HepG2 (cell line): ENCODE results near the gene STK11. TPM values are rescaled to one million over a fixed set of nuclear protein-coding genes. Genes with fewer than 3 reads are reported as not detected.

Source experiments
- CHCHD3 ChIP-seq: sonication (generic); formaldehyde crosslinking; IDR thresholded peaks from 2 replicates; pipeline ENCODE4 v1.8.0; 2022; ENCODE audit warnings: mild to moderate bottlenecking, missing genetic modification reagents, moderate library complexity
- DNMT3B ChIP-seq: conservative IDR thresholded peaks from 2 replicates; pipeline ENCODE4 v1.6.1; 2016; ENCODE audit warnings: missing biosample characterization, control low read depth
- HMG20B ChIP-seq: conservative IDR thresholded peaks from 2 replicates; pipeline ENCODE4 v1.6.1; 2016; ENCODE audit warnings: missing genetic modification reagents, missing compliant biosample characterization
- HOXA9 ChIP-seq: sonication (generic); formaldehyde crosslinking; IDR thresholded peaks from 2 replicates; pipeline ENCODE4 v1.8.1; 2022; ENCODE audit warnings: missing genetic modification reagents, mild to moderate bottlenecking, moderate library complexity, borderline replicate concordance
- NFKBIZ ChIP-seq: IDR thresholded peaks from 2 replicates; pipeline ENCODE4 v1.6.1; 2018; ENCODE audit warnings: missing genetic modification reagents, missing compliant biosample characterization
- SKI ChIP-seq: fragments of 450-650 bp; IDR thresholded peaks from one replicate; pipeline ENCODE4 v1.6.1; 2018; ENCODE audit warnings: mild to moderate bottlenecking; ENCODE audit not compliant: partially characterized antibody
- YEATS2 ChIP-seq: sonication (generic); formaldehyde crosslinking; IDR thresholded peaks from 2 replicates; pipeline ENCODE4 v1.4.0; 2020; ENCODE audit warnings: missing genetic modification reagents, borderline replicate concordance
- ZMYM2 ChIP-seq: sonication (generic); formaldehyde crosslinking; IDR thresholded peaks from 2 replicates; pipeline ENCODE4 v1.8.0; 2022; ENCODE audit warnings: mild to moderate bottlenecking, missing genetic modification reagents
- ZNF484 ChIP-seq: sonication (generic); formaldehyde crosslinking; IDR thresholded peaks from 2 replicates; pipeline ENCODE4 v1.5.1; 2020; ENCODE audit warnings: mild to moderate bottlenecking, low read depth, missing genetic modification reagents, borderline replicate concordance
- ZNF605 ChIP-seq: sonication (generic); formaldehyde crosslinking; IDR thresholded peaks from 2 replicates; pipeline ENCODE4 v1.8.0; 2022; ENCODE audit warnings: mild to moderate bottlenecking, missing genetic modification reagents
- ZNF607 ChIP-seq: sonication (generic); formaldehyde crosslinking; IDR thresholded peaks from 2 replicates; pipeline ENCODE4 v1.5.1; 2020; ENCODE audit warnings: missing genetic modification reagents, mild to moderate bottlenecking, borderline replicate concordance
- ZNF619 ChIP-seq: sonication (generic); formaldehyde crosslinking; IDR thresholded peaks from 2 replicates; pipeline ENCODE4 v1.4.0; 2020; ENCODE audit warnings: mild to moderate bottlenecking, missing genetic modification reagents
- ZNF777 ChIP-seq: sonication (generic); formaldehyde crosslinking; IDR thresholded peaks from 2 replicates; pipeline ENCODE4 v1.4.0; 2020; ENCODE audit warnings: missing genetic modification reagents
- polyA plus RNA-seq, 8 experiments: library from polyadenylated mRNA; depleted of rRNA in 3 of 8; stranded (reverse) in 7 of 8; unstranded in 1 of 8; fragments of >200 nt; fragmentation: Illumina TruSeq in 4 of 8; extraction: Trizol in 4 of 8; gene quantifications; 2 replicates each; pipeline versions ENCODE4 v1.2.1 to v1.2.3, GENCODE V29; 2011 to 2016; ENCODE audit warnings: low read depth in 4 of 8, missing spikeins in 1 of 8, mixed read lengths in 1 of 8; ENCODE audit not compliant: insufficient read depth in 1 of 8
- total RNA-seq, 5 experiments: library from RNA; depleted of rRNA; stranded (reverse); fragments of >200 nt; fragmentation: Illumina TruSeq; extraction: Trizol; gene quantifications; 2 replicates each; pipeline ENCODE4 v1.2.3, GENCODE V29; 2016; ENCODE audit warnings: low read depth in 1 of 5
- TF ChIP-seq, protein P1 (sequence below): sonication (generic); formaldehyde crosslinking; IDR thresholded peaks from one replicate; pipeline ENCODE4 v1.5.1; 2020; ENCODE audit warnings: mild to moderate bottlenecking, missing genetic modification reagents; ENCODE audit errors: not compliant biosample characterization
- TF ChIP-seq, protein P2 (sequence below): sonication (generic); formaldehyde crosslinking; IDR thresholded peaks from 2 replicates; pipeline ENCODE4 v1.8.0; 2022; ENCODE audit warnings: missing genetic modification reagents, mild to moderate bottlenecking, inconsistent platforms, borderline replicate concordance
- TF ChIP-seq, protein P3 (sequence below): sonication (generic); formaldehyde crosslinking; IDR thresholded peaks from 2 replicates; pipeline ENCODE4; 2020; ENCODE audit warnings: missing genetic modification reagents, mild to moderate bottlenecking, borderline replicate concordance

Gene STK11
- total and polyA plus RNA-seq, 2 of the 13 experiments (the other 11 are each of a cell fraction or from before 2014, with no cell fraction given), result 27.5 to 43.6 TPM

DNA sequence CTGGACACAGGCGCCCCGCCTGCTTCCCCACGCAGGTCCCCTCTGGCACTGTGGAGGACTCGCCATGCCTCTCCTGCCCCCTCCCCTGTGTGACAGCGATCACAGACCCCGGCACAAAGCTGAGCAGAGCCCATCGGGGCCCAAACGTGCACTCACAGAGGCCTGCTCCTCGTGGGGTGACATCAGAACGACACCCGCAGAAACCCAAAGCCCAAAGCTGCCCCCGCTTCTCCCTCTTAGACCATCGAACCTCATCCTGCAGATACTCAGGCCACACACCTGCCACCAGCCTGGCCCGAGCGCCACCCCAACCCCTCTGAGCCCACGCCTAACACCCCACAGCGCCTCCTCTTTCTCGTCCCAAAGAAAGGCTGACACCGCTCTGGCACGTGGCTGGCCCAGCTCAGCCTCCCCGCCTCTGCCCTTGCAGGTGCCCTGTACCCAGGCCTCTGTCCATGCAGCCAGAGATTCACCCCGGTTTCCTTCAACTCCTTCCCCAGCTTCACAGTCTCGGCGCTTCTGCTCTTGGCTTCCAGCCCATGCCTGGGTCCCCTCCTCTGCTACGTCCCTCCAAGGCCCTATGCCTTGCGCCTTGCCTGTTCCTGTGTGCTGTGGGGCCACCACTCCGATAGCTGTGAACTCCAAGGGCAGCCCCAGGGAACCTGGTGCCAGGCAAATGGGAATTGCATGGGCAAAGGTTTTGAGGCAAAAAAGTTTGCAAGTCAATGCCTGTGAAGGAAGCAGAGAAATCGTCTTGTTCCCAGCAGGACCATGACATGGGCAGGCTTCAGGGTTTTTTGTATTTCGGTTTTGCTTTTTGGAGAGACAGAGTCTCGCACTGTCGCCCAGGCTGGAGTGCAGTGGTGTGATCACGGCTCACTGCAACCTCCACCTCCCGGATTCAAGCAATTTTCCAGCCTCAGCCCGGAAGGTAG lies 33.1 kb downstream of the STK11 start (continued):
- TF ChIP-seq, protein P1, sequence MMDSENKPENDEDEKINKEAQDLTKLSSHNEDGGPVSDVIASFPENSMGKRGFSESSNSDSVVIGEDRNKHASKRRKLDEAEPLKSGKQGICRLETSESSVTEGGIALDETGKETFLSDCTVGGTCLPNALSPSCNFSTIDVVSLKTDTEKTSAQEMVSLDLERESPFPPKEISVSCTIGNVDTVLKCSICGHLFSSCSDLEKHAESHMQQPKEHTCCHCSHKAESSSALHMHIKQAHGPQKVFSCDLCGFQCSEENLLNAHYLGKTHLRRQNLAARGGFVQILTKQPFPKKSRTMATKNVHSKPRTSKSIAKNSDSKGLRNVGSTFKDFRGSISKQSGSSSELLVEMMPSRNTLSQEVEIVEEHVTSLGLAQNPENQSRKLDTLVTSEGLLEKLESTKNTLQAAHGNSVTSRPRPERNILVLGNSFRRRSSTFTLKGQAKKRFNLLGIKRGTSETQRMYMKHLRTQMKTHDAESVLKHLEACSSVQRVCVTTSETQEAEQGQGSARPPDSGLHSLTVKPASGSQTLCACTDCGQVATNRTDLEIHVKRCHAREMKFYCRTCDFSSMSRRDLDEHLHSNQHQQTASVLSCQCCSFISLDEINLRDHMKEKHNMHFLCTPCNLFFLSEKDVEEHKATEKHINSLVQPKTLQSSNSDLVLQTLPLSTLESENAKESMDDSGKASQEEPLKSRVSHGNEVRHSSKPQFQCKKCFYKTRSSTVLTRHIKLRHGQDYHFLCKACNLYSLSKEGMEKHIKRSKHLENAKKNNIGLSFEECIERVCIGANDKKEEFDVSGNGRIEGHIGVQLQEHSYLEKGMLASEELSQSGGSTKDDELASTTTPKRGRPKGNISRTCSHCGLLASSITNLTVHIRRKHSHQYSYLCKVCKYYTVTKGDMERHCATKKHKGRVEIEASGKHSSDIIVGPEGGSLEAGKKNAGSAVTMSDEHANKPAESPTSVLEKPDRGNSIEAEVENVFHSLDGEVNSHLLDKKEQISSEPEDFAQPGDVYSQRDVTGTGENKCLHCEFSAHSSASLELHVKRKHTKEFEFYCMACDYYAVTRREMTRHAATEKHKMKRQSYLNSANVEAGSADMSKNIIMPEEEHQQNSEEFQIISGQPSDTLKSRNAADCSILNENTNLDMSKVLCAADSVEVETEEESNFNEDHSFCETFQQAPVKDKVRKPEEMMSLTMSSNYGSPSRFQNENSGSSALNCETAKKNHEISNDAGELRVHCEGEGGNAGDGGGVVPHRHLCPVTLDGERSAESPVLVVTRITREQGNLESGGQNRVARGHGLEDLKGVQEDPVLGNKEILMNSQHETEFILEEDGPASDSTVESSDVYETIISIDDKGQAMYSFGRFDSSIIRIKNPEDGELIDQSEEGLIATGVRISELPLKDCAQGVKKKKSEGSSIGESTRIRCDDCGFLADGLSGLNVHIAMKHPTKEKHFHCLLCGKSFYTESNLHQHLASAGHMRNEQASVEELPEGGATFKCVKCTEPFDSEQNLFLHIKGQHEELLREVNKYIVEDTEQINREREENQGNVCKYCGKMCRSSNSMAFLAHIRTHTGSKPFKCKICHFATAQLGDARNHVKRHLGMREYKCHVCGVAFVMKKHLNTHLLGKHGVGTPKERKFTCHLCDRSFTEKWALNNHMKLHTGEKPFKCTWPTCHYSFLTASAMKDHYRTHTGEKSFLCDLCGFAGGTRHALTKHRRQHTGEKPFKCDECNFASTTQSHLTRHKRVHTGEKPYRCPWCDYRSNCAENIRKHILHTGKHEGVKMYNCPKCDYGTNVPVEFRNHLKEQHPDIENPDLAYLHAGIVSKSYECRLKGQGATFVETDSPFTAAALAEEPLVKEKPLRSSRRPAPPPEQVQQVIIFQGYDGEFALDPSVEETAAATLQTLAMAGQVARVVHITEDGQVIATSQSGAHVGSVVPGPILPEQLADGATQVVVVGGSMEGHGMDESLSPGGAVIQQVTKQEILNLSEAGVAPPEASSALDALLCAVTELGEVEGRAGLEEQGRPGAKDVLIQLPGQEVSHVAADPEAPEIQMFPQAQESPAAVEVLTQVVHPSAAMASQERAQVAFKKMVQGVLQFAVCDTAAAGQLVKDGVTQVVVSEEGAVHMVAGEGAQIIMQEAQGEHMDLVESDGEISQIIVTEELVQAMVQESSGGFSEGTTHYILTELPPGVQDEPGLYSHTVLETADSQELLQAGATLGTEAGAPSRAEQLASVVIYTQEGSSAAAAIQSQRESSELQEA (CRISPR knock-in tag), result no peak
- TF ChIP-seq ZNF605 (CRISPR knock-in tag) (no peak), HOXA9 (no peak), NFKBIZ (CRISPR knock-in tag) (no peak), HMG20B (CRISPR knock-in tag) (no peak), YEATS2 (CRISPR knock-in tag) (no peak), ZNF484 (CRISPR knock-in tag) (no peak), ZNF777 (CRISPR knock-in tag) (no peak), DNMT3B (no peak), ZMYM2 (no peak), SKI (no peak), ZNF619 (0 out of 2 replicates have a peak, but pooled peaks have one; percentile 63), CHCHD3 (CRISPR knock-in tag) (no peak), ZNF607 (CRISPR knock-in tag) (peak; percentile 47; the same call in 1 of the 2 replicates)
- TF ChIP-seq, protein P2, sequence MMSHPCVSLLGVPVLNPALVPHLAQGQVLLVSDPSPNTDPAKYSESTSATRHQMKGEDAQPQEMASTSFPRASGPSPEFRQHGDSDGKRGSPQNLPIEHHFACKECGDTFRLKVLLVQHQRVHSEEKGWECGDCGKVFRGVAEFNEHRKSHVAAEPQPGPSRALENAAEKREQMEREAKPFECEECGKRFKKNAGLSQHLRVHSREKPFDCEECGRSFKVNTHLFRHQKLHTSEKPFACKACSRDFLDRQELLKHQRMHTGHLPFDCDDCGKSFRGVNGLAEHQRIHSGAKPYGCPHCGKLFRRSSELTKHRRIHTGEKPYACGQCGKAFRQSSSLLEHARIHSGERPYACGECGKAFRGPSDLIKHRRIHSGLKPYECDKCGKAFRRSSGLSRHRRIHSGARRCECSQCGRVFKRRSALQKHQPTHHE (CRISPR knock-in tag), result no peak
- TF ChIP-seq, protein P3, sequence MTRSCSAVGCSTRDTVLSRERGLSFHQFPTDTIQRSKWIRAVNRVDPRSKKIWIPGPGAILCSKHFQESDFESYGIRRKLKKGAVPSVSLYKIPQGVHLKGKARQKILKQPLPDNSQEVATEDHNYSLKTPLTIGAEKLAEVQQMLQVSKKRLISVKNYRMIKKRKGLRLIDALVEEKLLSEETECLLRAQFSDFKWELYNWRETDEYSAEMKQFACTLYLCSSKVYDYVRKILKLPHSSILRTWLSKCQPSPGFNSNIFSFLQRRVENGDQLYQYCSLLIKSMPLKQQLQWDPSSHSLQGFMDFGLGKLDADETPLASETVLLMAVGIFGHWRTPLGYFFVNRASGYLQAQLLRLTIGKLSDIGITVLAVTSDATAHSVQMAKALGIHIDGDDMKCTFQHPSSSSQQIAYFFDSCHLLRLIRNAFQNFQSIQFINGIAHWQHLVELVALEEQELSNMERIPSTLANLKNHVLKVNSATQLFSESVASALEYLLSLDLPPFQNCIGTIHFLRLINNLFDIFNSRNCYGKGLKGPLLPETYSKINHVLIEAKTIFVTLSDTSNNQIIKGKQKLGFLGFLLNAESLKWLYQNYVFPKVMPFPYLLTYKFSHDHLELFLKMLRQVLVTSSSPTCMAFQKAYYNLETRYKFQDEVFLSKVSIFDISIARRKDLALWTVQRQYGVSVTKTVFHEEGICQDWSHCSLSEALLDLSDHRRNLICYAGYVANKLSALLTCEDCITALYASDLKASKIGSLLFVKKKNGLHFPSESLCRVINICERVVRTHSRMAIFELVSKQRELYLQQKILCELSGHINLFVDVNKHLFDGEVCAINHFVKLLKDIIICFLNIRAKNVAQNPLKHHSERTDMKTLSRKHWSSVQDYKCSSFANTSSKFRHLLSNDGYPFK (CRISPR knock-in tag), result peak; percentile 68; the same call in 1 of the 2 replicates
